Neural cell (in vitro differentiated cells): Measurements from ENCODE around the gene DZIP1. TPM values are rescaled to one million over a fixed set of nuclear protein-coding genes. Genes with fewer than 3 reads are reported as not detected.

Experiments used
- H2AFZ ChIP-seq: fragments of 200-600, 300-800 bp; sonication (generic), shearing (Covaris generic); 2 replicates; pipeline ENCODE4 v1.6.0; 2014; ENCODE audit warnings: low read depth, mild to moderate bottlenecking, antibody characterized with exemption, low read length, moderate library complexity
- H3F3A ChIP-seq: fragments of 200-600 bp; shearing (Covaris generic); 2 replicates; pipeline ENCODE4 v1.6.1; 2016; ENCODE audit warnings: mild to moderate bottlenecking, moderate library complexity, mixed read lengths, antibody characterized with exemption, low read length; ENCODE audit not compliant: insufficient read depth, poor library complexity, severe bottlenecking
- H3K27ac ChIP-seq: fragments of 200-600, 300-800 bp; sonication (generic), shearing (Covaris generic); 2 replicates; pipeline ENCODE4 v1.5.1; 2014; ENCODE audit warnings: mild to moderate bottlenecking, low read length, moderate library complexity
- H3K27me3 ChIP-seq: fragments of 300-800, 200-600 bp; sonication (generic), shearing (Covaris generic); 2 replicates; pipeline ENCODE4 v1.6.0; 2014; ENCODE audit warnings: mild to moderate bottlenecking, low read depth, low read length, moderate library complexity; ENCODE audit not compliant: insufficient read depth
- H3K36me3 ChIP-seq: fragments of 300-800, 200-600 bp; sonication (generic), shearing (Covaris generic); 2 replicates; pipeline ENCODE4 v1.5.1; 2014; ENCODE audit warnings: mild to moderate bottlenecking, antibody characterized with exemption, low read length, moderate library complexity; ENCODE audit not compliant: insufficient read depth
- H3K4me2 ChIP-seq: fragments of 300-800, 200-600 bp; sonication (generic), shearing (Covaris generic); 2 replicates; pipeline ENCODE4 v1.6.0; 2014; ENCODE audit warnings: mild to moderate bottlenecking, low read length
- H3K4me3 ChIP-seq: fragments of 300-800, 200-600 bp; sonication (generic), shearing (Covaris generic); 2 replicates; pipeline ENCODE4 v1.5.1; 2014; ENCODE audit warnings: mild to moderate bottlenecking, low read length, moderate library complexity
- H3K79me2 ChIP-seq: fragments of 200-600 bp; shearing (Covaris generic); replicated peaks from 2 replicates; pipeline ENCODE4 v1.6.0; 2014; ENCODE audit warnings: mild to moderate bottlenecking, low read length, moderate library complexity; ENCODE audit not compliant: insufficient read depth
- H3K9ac ChIP-seq: fragments of 300-800, 200-600 bp; sonication (generic), shearing (Covaris generic); 2 replicates; pipeline ENCODE4 v1.6.1; 2016; ENCODE audit warnings: mild to moderate bottlenecking, low read length, mixed read lengths
- H3K9me2 ChIP-seq: fragments of 200-600 bp; shearing (Covaris generic); 2 replicates; pipeline ENCODE4 v1.6.1; 2016; ENCODE audit warnings: mild to moderate bottlenecking, low read length, mixed read lengths; ENCODE audit not compliant: insufficient read depth
- H3K9me3 ChIP-seq: fragments of 200-600, 300-800 bp; sonication (generic), shearing (Covaris generic); 2 replicates; pipeline ENCODE4 v1.6.1; 2016; ENCODE audit warnings: mild to moderate bottlenecking, mixed run types, low read length, moderate library complexity, mixed read lengths
- H4K20me1 ChIP-seq: fragments of 200-600 bp; shearing (Covaris generic); 2 replicates; pipeline ENCODE4 v1.6.1; 2016; ENCODE audit warnings: mild to moderate bottlenecking, mixed run types; ENCODE audit not compliant: insufficient read depth
- EP300 ChIP-seq: fragments of 450-650 bp; conservative IDR thresholded peaks from 2 replicates; pipeline ENCODE4 v1.6.1; 2014; ENCODE audit warnings: antibody characterized with exemption, mild to moderate bottlenecking, moderate library complexity; ENCODE audit not compliant: poor library complexity, severe bottlenecking
- EZH2 ChIP-seq: fragments of 200-600, 300-800 bp; shearing (Covaris generic), sonication (generic); IDR thresholded peaks from 2 replicates; pipeline ENCODE4 v1.6.1; 2014; ENCODE audit warnings: antibody characterized with exemption, low read length, borderline replicate concordance, mild to moderate bottlenecking; ENCODE audit not compliant: insufficient read depth, poor library complexity, severe bottlenecking
- MXI1 ChIP-seq: fragments of 450-650 bp; conservative IDR thresholded peaks from 2 replicates; pipeline ENCODE4 v1.6.1; 2014; ENCODE audit warnings: antibody characterized with exemption, mild to moderate bottlenecking; ENCODE audit not compliant: poor library complexity, severe bottlenecking
- POLR2AphosphoS5 ChIP-seq: IDR thresholded peaks from 2 replicates; pipeline ENCODE4 v1.6.1; 2012
- RAD21 ChIP-seq: fragments of 450-650 bp; conservative IDR thresholded peaks from 2 replicates; pipeline ENCODE4 v1.6.1; 2014; ENCODE audit warnings: antibody characterized with exemption, mild to moderate bottlenecking, moderate library complexity
- SMC3 ChIP-seq: fragments of 450-650 bp; conservative IDR thresholded peaks from 2 replicates; pipeline ENCODE4 v1.6.1; 2014; ENCODE audit warnings: antibody characterized with exemption, mild to moderate bottlenecking, moderate library complexity; ENCODE audit not compliant: poor library complexity
- TAF1 ChIP-seq: IDR thresholded peaks from 2 replicates; pipeline ENCODE4 v1.6.1; 2012; ENCODE audit warnings: low read depth
- polyA plus RNA-seq: library from polyadenylated mRNA; depleted of rRNA; stranded (reverse); fragments of >200 nt; gene quantifications from 2 replicates; pipeline ENCODE4 v1.2.3, GENCODE V29; 2014
- TF ChIP-seq, protein P1 (sequence below): fragments of 450-650 bp; IDR thresholded peaks from 2 replicates; pipeline ENCODE4 v1.5.1; 2014; ENCODE audit warnings: antibody characterized with exemption, mild to moderate bottlenecking, moderate library complexity; ENCODE audit not compliant: poor library complexity, severe bottlenecking
- TF ChIP-seq, protein P2 (sequence below): IDR thresholded peaks from 2 replicates; pipeline ENCODE4 v1.6.1; 2012; ENCODE audit warnings: borderline replicate concordance

Gene DZIP1
- polyA plus RNA-seq, 1 donor from 2014 or later = 35.3 TPM

DNA sequence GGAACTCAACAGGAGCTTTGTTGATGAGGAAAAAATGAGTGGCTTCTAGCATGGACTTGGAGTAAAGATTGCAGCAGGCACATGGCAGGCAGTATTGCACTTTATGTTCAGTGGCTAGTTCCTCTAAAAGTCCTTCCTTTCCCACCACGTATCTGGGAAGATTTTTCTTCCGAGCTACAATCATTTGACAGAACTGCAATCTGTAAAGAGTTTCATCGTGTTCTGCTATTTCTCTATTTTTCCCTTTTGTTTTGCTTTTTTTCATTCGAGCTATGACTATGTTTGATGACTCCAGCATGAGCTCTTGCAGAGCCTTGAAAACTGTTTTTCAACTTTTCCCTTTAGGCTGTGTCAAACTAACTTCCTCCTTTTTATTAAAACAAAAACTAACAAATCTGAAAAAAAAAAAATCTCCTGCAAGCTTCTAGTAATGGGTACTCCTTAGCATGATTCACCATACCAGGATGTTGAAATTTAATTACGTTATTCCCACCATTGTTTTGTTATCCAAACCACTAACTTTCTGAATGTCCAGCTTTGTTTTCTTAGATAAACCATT is 79.7 kb downstream of the DZIP1 start:
- H3K27me3 ChIP-seq = no peaks in the 10 kb centered on the region
- no peak overlapping the region for H2AFZ ChIP-seq
- no peaks in the 10 kb centered on the region for H3K36me3 ChIP-seq
- no peak overlapping the region for H3K27ac ChIP-seq
- H3K9me2 ChIP-seq = no peaks in the 10 kb centered on the region
- no peak overlapping the region for H3K4me3 ChIP-seq
- H4K20me1 ChIP-seq = no peaks in the 10 kb centered on the region
- no peaks in the 10 kb centered on the region for H3K9me3 ChIP-seq
- no peaks in the 10 kb centered on the region for H3K79me2 ChIP-seq
- H3K9ac ChIP-seq = no peak overlapping the region
- no peaks in the 10 kb centered on the region for H3F3A ChIP-seq
- H3K4me2 ChIP-seq = no peak overlapping the region
- TF ChIP-seq RAD21 = no peak
- no peak for TF ChIP-seq TAF1
- TF ChIP-seq EP300 = no peak
- no peak for TF ChIP-seq POLR2AphosphoS5
- TF ChIP-seq EZH2 = no peak
- TF ChIP-seq MXI1 = no peak
- TF ChIP-seq, protein P1, sequence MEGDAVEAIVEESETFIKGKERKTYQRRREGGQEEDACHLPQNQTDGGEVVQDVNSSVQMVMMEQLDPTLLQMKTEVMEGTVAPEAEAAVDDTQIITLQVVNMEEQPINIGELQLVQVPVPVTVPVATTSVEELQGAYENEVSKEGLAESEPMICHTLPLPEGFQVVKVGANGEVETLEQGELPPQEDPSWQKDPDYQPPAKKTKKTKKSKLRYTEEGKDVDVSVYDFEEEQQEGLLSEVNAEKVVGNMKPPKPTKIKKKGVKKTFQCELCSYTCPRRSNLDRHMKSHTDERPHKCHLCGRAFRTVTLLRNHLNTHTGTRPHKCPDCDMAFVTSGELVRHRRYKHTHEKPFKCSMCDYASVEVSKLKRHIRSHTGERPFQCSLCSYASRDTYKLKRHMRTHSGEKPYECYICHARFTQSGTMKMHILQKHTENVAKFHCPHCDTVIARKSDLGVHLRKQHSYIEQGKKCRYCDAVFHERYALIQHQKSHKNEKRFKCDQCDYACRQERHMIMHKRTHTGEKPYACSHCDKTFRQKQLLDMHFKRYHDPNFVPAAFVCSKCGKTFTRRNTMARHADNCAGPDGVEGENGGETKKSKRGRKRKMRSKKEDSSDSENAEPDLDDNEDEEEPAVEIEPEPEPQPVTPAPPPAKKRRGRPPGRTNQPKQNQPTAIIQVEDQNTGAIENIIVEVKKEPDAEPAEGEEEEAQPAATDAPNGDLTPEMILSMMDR = no peak
- TF ChIP-seq SMC3 = no peak

DNA sequence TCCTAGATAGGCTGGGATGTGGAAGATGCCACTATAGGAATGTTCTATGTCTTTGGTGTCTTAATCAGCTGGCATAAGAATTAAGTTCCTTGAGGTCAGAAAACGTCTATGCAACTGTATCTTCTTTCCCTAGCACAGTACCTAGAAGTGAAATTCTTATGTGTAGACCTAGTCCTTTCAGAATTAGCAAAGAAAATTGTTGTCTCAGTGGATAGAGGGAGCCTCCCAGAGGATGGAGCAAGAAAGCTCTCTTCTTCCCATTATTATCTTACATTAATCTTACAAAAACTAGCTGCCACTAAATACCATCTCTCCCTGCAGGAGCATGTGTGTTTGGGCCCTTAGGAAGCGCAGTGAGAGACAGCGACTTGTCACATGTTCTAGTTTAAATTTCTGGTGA is 80.4 kb downstream of the DZIP1 start:
- H3K4me2 ChIP-seq = no peak overlapping the region
- no peak overlapping the region for H3K27ac ChIP-seq
- no peak overlapping the region for H2AFZ ChIP-seq
- no peaks in the 10 kb centered on the region for H3K27me3 ChIP-seq
- no peak for TF ChIP-seq SMC3
- no peak for TF ChIP-seq POLR2AphosphoS5
- no peak for TF ChIP-seq EZH2
- TF ChIP-seq TAF1 = no peak
- TF ChIP-seq, protein P2, sequence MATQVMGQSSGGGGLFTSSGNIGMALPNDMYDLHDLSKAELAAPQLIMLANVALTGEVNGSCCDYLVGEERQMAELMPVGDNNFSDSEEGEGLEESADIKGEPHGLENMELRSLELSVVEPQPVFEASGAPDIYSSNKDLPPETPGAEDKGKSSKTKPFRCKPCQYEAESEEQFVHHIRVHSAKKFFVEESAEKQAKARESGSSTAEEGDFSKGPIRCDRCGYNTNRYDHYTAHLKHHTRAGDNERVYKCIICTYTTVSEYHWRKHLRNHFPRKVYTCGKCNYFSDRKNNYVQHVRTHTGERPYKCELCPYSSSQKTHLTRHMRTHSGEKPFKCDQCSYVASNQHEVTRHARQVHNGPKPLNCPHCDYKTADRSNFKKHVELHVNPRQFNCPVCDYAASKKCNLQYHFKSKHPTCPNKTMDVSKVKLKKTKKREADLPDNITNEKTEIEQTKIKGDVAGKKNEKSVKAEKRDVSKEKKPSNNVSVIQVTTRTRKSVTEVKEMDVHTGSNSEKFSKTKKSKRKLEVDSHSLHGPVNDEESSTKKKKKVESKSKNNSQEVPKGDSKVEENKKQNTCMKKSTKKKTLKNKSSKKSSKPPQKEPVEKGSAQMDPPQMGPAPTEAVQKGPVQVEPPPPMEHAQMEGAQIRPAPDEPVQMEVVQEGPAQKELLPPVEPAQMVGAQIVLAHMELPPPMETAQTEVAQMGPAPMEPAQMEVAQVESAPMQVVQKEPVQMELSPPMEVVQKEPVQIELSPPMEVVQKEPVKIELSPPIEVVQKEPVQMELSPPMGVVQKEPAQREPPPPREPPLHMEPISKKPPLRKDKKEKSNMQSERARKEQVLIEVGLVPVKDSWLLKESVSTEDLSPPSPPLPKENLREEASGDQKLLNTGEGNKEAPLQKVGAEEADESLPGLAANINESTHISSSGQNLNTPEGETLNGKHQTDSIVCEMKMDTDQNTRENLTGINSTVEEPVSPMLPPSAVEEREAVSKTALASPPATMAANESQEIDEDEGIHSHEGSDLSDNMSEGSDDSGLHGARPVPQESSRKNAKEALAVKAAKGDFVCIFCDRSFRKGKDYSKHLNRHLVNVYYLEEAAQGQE = no peak
- TF ChIP-seq EP300 = no peak
- no peak for TF ChIP-seq MXI1
- no peak for TF ChIP-seq RAD21
- TF ChIP-seq, protein P1 = no peak
- H3K79me2 ChIP-seq = no peaks in the 10 kb centered on the region
- no peak overlapping the region for H3K4me3 ChIP-seq
- H3K9me3 ChIP-seq = no peaks in the 10 kb centered on the region
- no peaks in the 10 kb centered on the region for H3K36me3 ChIP-seq
- H4K20me1 ChIP-seq = no peaks in the 10 kb centered on the region
- no peaks in the 10 kb centered on the region for H3K9me2 ChIP-seq
- no peaks in the 10 kb centered on the region for H3F3A ChIP-seq
- no peak overlapping the region for H3K9ac ChIP-seq
